ENCODE measurements around the gene HMX1. TPM values are rescaled to one million over a fixed set of nuclear protein-coding genes. Genes with fewer than 3 reads are reported as not detected.

HMX1 gene
- total and polyA plus RNA-seq, 2 donors from 2014 or later: not detected

GRCh38 chr4:8898419-8898818 lies 26.8 kb upstream of the HMX1 start:
- Histone ChIP-seq H3K27ac (ENCODE audit: low read depth in 2 of 2, low read length in 2 of 2) (no peak overlapping the region), H3K9ac (ENCODE audit: low read length in 3 of 3) (no peak overlapping the region), H3K9me3 (ENCODE audit: control insufficient read depth in 2 of 3, insufficient read depth in 1 of 3, low read length in 3 of 3) (peaks cover 0 to 19% (median 14%) of the 10 kb centered on the region in 3 donors), H3K36me3 (ENCODE audit: control insufficient read depth in 2 of 3, insufficient read depth in 3 of 3, low read length in 3 of 3) (no peaks in the 10 kb centered on the region), H3K4me3 (ENCODE audit: low read length in 3 of 3) (no peak overlapping the region), H3K4me1 (ENCODE audit: control insufficient read depth in 2 of 3, insufficient read depth in 2 of 3, low read depth in 1 of 3, low read length in 3 of 3) (no peaks in the 10 kb centered on the region), H3K27me3 (ENCODE audit: control insufficient read depth, insufficient read depth, low read length) (peaks cover 18% of the 10 kb centered on the region)
- intact Hi-C loops (cut with DNase I): no loop called here
- DNase-seq (no peak), FAIRE-seq (no peak)
- no peak for TF ChIP-seq CTCF (IDR thresholded peaks at IDR 0.05; ENCODE audit: borderline replicate concordance, extremely low read depth, insufficient read depth)

- no peak overlapping the region for H3K4me3 ChIP-seq (ENCODE audit: low read length in 3 of 3)
- DNase-seq: no peak
- peaks cover 19% of the 10 kb centered on the region for H3K27me3 ChIP-seq (ENCODE audit: control insufficient read depth, insufficient read depth, low read length)
- peaks cover 0 to 19% (median 14%) of the 10 kb centered on the region in 3 donors for H3K9me3 ChIP-seq (ENCODE audit: control insufficient read depth in 2 of 3, insufficient read depth in 1 of 3, low read length in 3 of 3)
- H3K36me3 ChIP-seq (ENCODE audit: control insufficient read depth in 2 of 3, insufficient read depth in 3 of 3, low read length in 3 of 3): no peaks in the 10 kb centered on the region
- H3K4me1 ChIP-seq (ENCODE audit: control insufficient read depth in 2 of 3, insufficient read depth in 2 of 3, low read depth in 1 of 3, low read length in 3 of 3): no peaks in the 10 kb centered on the region
- H3K27ac ChIP-seq (ENCODE audit: low read depth in 2 of 2, low read length in 2 of 2): no peak overlapping the region
- FAIRE-seq: no peak
- TF ChIP-seq CTCF (IDR thresholded peaks at IDR 0.05; ENCODE audit: borderline replicate concordance, extremely low read depth, insufficient read depth): no peak
- intact Hi-C loops (cut with DNase I): no loop called here
- no peak overlapping the region for H3K9ac ChIP-seq (ENCODE audit: low read length in 3 of 3)
Observed at GRCh38 chr4:8897251-8898167, 25.9 kb upstream of the HMX1 start.

GRCh38 chr4:8896506-8896905 lies 24.9 kb upstream of the HMX1 start:
- FAIRE-seq: no peak
- Histone ChIP-seq H3K9ac (ENCODE audit: low read length in 3 of 3) (no peak overlapping the region), H3K4me3 (ENCODE audit: low read length in 3 of 3) (no peak overlapping the region), H3K9me3 (ENCODE audit: control insufficient read depth in 2 of 3, insufficient read depth in 1 of 3, low read length in 3 of 3) (peaks cover 0 to 11% (median 5%) of the 10 kb centered on the region in 3 donors), H3K4me1 (ENCODE audit: control insufficient read depth in 2 of 3, insufficient read depth in 2 of 3, low read depth in 1 of 3, low read length in 3 of 3) (no peaks in the 10 kb centered on the region), H3K27me3 (ENCODE audit: control insufficient read depth, insufficient read depth, low read length) (peaks cover 26% of the 10 kb centered on the region), H3K36me3 (ENCODE audit: control insufficient read depth in 2 of 3, insufficient read depth in 3 of 3, low read length in 3 of 3) (no peaks in the 10 kb centered on the region), H3K27ac (ENCODE audit: low read depth in 2 of 2, low read length in 2 of 2) (no peak overlapping the region)
- no peak for DNase-seq
- TF ChIP-seq CTCF (IDR thresholded peaks at IDR 0.05; ENCODE audit: borderline replicate concordance, extremely low read depth, insufficient read depth): no peak
- intact Hi-C loops (cut with DNase I): no loop called here

Data from kidney (tissue), 14 donors.